MV-4-11 (cell line): ENCODE results near the gene UAP1.

Experiments used
- DNase-seq: peaks from one replicate; lab custom pipeline; 2025; lab: John Stamatoyannopoulos, UW

UAP1 gene

DNA sequence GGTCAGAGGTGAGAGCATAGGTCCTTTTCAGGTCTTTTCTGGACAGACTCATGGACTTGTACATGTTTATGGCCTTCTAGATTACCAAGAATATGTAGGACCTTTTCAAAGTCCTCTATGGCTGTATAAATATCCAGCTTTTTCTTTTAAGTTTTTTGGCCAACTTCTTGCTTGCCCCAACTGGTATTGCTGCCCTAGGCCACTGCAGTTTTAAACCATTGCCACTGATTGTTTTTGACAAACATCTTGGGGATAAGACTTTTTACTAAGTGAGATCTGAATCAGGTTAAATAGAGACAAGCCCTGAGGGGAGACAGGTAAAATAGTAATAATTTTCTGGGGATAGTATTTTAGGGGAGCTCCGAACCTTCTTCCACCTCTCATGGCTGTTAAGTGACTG lies 56.0 kb downstream of the UAP1 start:
- no peak for DNase-seq

DNA sequence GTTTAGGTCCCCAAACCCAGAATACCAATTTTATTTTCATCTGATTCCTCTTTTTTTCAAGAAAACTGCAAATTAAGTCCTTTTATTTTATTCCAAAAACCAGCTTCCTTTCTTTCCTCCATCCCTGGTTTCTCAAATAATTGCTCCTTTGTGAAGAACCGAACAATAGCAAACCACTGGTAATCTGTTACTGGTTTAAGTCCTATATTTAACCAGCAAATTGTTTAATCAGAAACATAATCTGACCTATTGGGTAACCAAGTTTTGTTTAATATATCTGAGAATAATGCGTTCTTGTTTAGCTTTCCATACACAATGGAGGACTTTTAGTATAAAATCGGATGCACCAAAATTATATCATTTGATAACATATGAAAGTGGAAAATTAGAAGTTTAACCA lies 57.6 kb downstream of the UAP1 start:
- no peak for DNase-seq

DNA sequence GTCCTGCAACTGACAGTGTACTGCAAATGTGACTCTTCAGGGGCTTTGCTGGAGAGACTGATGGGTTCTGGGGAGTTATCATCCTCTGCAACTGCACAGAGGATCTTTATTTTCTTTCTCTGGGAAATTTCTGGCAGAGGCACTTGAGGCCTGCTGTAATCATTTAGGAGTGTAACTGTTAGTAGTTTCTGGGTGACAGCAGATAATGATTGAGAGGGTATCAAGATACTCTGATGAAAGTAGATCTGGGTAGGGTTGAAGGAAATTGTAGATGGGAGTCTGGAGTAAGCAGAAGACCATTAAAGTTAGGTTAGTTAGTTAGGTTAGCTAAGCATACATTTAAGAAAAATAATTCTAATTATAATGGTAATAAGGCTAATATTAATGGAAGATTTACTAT lies 59.7 kb downstream of the UAP1 start:
- DNase-seq: no peak

DNA sequence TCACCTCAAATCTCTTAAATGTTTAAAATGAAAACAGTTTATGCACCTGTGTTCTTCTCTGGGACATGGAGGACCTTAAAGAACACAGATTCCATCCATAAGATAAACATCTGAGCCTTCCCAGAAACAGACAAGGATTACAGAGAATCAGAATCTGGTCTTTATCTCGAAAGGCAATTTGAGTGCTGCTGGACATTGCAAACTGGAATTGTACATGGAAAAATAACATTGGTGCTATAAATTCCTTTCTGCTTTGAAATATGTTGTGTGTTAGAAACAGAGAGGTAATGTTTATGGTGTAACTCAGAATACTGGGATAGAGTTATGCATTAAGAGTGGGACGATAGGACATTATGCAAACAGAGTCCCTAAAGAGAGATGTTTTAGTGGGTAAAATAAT lies 64.2 kb downstream of the UAP1 start:
- DNase-seq: no peak

DNA sequence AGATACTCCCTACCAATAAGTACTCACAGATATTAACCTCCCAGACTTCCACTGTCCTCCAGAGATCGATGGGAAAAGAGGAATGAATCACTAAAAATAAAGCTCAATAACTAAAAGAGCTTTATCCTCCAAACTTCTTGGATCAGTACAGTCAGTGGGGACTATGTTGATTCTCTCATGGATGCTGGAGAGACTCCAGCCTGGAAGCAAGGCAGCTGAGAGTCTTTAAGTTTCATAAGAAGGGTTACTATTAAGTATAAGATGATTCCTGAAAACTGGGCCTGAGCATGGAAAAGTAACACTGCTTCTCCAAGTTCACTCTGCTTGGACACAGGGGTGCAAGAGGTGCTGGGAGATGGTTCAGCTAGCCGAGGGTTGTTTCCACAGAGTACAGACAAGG lies 64.6 kb downstream of the UAP1 start:
- no peak for DNase-seq

DNA sequence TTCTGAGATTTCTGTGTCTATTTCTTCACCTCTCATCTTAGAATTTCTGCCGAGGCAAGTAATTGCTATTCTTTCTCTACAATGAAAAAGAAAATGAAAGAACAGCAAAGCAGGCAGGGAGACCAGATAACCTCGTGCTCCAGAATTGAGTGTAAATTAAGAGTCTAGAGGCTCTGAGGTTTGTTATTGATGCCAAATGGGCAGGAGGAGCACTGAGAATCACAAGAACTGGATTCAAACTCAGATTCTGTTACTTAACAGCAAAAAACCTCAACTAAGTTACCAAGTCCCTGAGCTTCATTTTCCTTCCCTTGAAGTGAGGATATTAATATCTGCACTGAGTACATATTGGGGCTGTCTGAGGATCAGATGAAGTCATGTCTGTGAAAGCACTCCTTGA lies 65.2 kb downstream of the UAP1 start:
- no peak for DNase-seq

DNA sequence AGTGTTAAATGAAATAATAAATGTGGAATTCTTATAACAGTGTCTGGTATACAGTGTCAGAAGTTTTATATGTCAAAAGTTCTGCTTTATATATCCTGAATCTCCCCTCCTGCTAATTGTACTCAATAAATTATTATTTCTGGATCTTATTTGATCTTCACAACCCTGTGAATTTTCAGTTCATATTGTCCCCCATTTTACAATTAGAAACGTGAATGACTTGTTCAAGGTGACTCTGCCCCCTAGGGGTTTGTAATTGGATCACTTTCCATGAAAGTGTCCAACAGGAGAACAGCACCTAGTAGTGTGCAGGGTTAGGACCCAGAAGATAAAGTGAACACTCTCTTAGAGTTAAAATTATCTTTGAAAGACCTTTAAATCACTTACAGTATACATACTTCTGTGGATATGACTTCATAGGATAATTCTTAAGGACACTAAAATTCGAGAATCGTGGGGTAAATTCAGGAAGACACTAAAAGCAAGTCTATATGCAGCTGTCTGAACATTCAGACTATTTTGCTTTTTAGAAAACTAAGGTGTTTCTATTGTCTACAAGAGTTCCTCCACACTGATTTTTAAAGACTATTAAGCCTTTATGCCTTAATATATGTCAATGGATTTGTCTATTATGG lies 66.3 kb downstream of the UAP1 start:
- DNase-seq: peak; percentile 23

DNA sequence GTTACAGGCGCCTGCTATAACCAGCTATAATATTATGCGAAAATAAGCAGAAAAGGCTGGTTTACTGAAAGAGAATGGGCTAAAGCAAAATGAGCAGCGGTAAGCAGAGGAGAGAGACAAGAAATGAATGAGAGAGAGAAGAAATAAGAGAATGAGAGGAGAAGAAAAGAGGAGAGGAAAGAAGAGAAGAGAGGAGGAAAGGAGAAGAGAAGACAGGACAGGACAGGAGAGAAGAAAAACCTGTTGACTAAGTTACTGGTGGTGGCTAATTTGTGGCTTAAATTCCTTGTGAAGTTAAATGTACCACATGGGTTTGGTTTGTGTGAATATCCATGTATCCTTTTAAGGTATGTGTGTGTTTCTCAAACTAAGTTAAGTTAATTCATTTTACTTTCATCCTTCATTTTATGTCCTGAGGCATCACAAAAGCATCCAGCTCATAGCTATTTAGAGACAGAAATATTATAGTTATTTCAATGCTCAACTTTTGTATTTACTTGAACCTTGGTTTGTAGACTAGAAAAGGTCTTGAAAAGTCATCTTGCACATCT lies 67.6 kb downstream of the UAP1 start:
- no peak for DNase-seq

DNA sequence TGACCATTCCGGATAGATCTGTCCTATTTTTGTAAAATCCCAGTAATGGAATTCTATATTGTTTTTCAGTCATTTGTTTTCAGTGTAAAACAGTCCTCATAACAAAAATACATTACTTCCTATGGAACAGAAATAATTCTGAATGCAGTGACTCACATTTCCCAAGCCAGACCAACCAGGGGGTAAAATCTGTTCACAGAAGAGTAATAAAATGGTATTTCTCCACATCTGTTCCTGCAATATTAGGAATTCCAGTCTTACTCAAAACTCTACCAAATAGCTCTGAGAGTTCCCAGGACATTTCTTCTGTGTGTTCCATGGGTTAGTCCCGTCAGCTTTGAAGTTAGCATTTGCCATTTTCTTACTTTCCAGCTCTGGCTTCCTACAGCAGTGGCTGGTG lies 68.1 kb downstream of the UAP1 start:
- DNase-seq: no peak

DNA sequence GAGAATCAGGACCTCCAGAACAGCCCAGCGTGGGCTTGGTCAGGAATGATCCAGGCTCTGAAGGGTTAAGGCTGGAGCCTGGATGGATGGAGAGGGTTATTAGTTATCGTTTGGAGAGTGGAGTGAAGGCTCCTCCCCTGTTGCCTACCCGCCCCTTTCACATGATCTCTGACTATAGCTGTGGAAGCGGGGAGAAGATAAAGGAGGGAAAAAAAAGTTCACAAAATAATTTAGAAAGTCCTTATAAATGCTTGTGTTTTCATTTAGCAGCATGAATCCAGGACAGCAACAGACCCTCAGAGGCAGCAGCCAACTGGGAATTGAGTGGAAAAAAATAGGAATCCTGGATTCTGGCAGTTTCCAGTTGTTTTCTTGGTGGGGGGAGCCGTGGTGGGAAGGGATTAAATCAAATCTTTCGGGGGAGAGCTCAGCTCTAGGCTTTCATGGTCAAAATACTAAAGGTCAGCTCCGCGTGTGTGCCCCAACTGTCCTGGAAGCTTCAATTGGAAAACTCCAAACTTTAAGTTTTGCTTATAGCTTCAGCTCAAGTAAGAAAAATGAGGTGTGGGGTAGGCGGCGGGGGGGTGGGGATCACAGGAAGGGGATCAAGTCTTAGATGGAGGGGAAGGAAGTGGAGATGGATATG lies 70.1 kb downstream of the UAP1 start:
- no peak for DNase-seq

DNA sequence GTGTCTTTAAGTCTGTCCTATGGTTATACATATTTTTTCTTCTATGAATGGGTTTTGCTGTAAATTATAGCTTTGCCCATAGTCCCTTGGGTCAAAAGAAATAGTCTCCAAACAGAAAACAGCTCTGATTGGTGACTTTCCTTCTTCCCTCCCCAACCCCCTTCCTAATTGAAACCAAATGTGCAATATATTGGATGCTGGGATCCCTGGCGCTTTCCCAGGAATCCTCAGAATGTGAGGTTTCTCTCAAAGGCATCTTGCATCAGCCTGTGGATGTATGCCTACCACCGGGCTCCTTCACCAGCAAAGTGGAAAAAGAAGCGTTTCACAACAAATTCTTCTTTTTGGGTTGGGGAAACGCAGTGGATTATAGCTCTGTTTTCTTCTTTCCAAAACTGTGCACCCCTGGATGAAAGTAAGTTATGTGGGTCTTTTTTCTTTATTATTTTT lies 70.7 kb downstream of the UAP1 start, which contains the start of gene DDR2:
Gene DDR2 (plus strand): TSS at position 248 of the 450 bp plus-strand sequence. CDS start 86,600 bp downstream, outside the sequence.
- DNase-seq: no peak

DNA sequence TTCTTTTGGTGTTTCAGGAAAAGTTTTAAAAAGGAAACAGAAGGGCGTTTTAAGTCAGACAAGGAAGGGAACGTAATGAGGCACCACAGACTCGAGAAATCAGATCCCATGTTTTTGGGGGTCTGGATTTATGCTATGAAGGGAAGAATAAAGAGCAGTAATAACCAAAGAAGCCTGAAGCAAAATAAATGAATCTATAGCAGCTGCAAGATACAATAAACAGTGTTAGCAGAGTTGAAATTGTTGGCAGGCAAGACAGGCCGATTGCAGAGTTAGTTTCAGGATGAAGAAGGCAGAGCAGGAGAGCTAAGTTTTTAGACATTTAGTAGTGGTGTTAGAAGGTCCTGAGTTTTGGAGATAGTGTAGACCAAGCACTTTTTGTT lies 71.2 kb downstream of the UAP1 start:
- DNase-seq: no peak

DNA sequence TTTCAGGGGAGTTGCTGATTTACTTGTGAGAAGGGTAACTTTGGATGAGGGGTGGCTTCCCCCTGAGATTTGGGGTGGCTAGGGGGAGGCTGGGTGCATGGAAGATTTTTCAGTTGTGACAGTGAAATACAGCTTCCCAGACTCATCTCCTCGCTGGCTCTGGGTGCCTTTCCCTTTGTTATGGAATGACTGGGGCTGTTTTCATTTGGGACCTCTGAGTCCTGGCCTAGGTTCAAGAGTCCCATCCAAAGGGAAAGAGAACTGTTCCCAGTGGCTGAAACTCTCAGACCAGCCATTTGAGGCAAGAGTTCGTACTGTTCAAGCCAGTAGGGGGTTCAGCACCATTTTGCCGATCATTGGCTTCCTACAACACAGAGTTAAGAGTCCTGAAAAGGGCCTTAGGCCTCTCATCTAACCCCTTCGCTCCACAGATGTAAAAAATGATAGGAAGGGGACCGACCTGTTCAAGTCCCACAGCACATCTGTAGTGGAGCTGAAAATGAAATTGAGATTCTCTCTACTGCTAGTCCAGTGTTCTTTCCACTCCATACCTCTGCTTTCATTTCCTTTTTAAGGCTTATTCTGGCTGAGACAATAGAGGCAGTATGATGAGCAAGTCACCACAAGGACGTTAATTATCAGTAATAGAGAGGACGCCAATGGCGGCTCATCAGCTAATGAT lies 71.7 kb downstream of the UAP1 start:
- DNase-seq: no peak

DNA sequence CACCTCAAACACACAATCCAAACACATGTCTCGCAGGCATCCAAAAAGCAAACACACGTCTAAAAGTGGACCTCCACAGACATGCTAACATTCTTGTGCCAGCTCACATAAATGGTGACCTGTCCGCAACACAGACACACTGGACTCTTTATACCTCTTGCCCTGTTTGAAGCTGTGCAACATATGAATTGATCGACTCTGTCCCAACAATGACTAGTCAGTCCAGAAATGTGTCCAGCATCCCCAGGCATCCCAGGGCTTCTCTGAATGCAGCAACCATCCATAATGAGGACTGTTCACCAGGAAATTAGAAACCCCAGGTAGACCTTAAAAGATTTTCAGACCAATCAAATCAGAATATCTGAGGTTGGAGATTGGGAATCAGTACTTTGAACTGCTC lies 73.9 kb downstream of the UAP1 start:
- no peak for DNase-seq

DNA sequence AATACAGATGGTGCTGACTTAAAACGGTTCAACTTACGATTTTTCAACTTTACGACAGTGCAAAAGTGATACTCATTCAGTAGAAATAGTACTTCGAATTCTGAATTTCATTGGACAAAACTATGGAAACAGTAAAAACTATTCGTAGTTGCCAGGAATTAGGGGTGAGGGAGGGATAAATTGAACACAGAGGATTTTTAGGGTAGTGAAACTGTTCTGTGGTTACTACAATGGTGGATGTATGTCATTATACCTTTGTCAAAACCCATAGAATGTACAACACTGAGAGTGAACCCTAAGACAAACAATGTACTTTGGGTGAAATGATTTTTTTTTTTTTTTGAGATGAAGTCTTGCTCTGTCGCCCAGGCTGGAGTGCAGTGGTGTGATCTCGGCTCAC lies 78.2 kb downstream of the UAP1 start:
- DNase-seq: peak; percentile 62

DNA sequence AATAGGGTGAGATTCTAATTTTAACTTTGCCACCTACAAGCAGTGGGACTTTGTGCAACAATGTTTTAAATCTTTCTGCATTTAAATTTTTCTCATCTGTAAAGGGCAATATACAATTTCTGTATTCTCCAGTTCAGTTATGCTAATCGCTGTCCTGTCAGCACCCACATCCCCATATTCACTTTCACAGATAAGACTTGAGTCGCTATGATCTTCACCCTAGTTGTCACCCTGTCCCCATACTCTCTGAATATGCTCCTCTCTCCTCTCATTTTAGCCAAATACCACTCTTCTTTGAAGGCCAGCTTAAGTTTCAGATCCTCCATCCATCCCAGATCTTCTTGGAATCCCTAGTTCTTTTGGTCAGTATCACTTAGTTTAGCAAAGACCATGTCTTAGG lies 79.6 kb downstream of the UAP1 start:
- no peak for DNase-seq

DNA sequence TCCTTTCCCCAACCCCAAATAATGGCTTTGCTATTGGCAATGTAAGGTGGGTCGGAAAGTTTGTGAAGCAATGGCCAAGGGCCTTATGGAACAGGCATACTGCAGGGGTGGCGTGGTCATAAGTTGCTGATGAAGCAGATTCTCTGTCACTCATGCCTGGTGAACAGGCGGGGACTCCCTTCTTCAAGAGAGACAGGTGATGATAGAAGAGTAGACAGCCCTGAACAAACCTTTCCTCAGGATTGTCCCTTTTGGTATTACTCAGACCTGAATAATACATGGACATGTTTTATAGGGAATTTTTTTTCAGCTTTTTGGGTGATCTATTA lies 83.4 kb downstream of the UAP1 start:
- DNase-seq: no peak

DNA sequence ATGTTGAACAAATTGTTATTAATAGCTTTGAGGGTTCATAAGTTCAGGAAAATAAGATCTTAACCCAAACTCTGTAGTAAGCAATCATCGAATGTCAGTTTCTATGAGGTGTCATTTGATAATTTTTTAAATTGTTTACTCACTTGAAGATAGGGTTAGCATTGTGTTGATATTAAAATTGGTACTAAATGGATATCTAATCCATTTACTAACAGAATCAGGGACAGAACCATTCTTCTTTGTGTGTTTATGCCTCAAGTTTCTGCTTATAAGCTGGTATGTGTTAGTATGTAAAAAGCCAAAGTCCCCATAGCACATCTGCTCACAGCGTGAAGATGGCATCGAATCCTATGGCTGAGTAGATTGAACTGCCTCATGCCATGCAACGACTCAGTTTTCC lies 84.1 kb downstream of the UAP1 start:
- DNase-seq: no peak

DNA sequence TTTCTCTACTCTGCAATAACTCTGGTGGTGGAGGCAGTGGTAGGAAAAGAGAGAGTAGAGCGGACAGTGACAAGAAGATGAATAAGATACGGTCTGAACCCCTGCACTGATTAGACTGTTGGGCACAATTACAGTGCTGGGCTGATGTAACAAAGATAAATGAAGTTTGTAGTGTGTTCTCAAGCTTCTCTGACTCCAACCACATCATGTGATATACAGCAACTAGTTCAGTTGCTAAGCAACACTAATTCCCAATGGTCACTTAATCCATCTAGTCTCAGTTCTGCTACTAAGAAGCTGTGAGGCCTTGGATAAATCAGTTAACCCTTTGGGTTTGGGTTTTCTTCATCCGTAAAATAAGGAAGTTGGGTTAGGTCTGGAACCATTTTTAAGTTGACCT lies 88.1 kb downstream of the UAP1 start:
- peak; percentile 91 for DNase-seq
